HepG2 (cell line): ENCODE results near the gene SYVN1. TPM values are rescaled to one million over a fixed set of nuclear protein-coding genes. Genes with fewer than 3 reads are reported as not detected.
A peak's percentile ranks its signal among the peaks of the same experiment; 100 is the strongest.

Experiments used
- DMAP1 ChIP-seq: IDR thresholded peaks from 2 replicates; pipeline ENCODE4 v1.6.1; 2016
- MED1 ChIP-seq: sonication (generic); formaldehyde crosslinking; IDR thresholded peaks from 2 replicates; pipeline ENCODE4 v1.4.0; 2020; ENCODE audit warnings: missing genetic modification reagents
- NCOA2 ChIP-seq: sonication (generic); formaldehyde crosslinking; IDR thresholded peaks from 2 replicates; pipeline ENCODE4 v1.8.0; 2022; ENCODE audit warnings: inconsistent platforms
- NFAT5 ChIP-seq: sonication (generic); formaldehyde crosslinking; IDR thresholded peaks from 2 replicates; pipeline ENCODE4 v1.4.0; 2020; ENCODE audit warnings: missing genetic modification reagents
- PHF21A ChIP-seq: sonication (generic); formaldehyde crosslinking; IDR thresholded peaks from 2 replicates; pipeline ENCODE4 v1.5.0; 2020; ENCODE audit warnings: mild to moderate bottlenecking, missing genetic modification reagents
- RORA ChIP-seq: sonication (generic); formaldehyde crosslinking; IDR thresholded peaks from 2 replicates; pipeline ENCODE4 v1.5.0; 2020; ENCODE audit warnings: mild to moderate bottlenecking, missing genetic modification reagents, moderate library complexity
- SMAD9 ChIP-seq: sonication (generic); formaldehyde crosslinking; IDR thresholded peaks from 2 replicates; pipeline ENCODE4 v1.5.1; 2020; ENCODE audit warnings: mild to moderate bottlenecking, missing genetic modification reagents
- SRY ChIP-seq: sonication (generic); formaldehyde crosslinking; IDR thresholded peaks from 2 replicates; pipeline ENCODE4 v1.8.0; 2022; ENCODE audit warnings: mild to moderate bottlenecking, missing genetic modification reagents
- ZNF382 ChIP-seq: sonication (generic); formaldehyde crosslinking; IDR thresholded peaks from 2 replicates; pipeline ENCODE4 v1.5.0; 2020; ENCODE audit warnings: missing genetic modification reagents, mild to moderate bottlenecking, borderline replicate concordance
- ZNF503 ChIP-seq: sonication (generic); formaldehyde crosslinking; IDR thresholded peaks from 2 replicates; pipeline ENCODE4 v1.4.0; 2020; ENCODE audit warnings: missing genetic modification reagents
- ZNF563 ChIP-seq: sonication (generic); formaldehyde crosslinking; IDR thresholded peaks from 2 replicates; pipeline ENCODE4 v1.8.0; 2022; ENCODE audit warnings: mild to moderate bottlenecking, moderate library complexity, missing genetic modification reagents
- ZNF567 ChIP-seq: sonication (generic); formaldehyde crosslinking; IDR thresholded peaks from 2 replicates; pipeline ENCODE4 v1.8.1; 2023; ENCODE audit warnings: mild to moderate bottlenecking, missing genetic modification reagents, borderline replicate concordance
- ZNF577 ChIP-seq: sonication (generic); formaldehyde crosslinking; IDR thresholded peaks from 2 replicates; pipeline ENCODE4 v1.4.0; 2020; ENCODE audit warnings: mild to moderate bottlenecking, low read depth, missing genetic modification reagents, borderline replicate concordance
- ZNF839 ChIP-seq: sonication (generic); formaldehyde crosslinking; IDR thresholded peaks from 2 replicates; pipeline ENCODE4 v1.4.0; 2020; ENCODE audit warnings: missing genetic modification reagents, mild to moderate bottlenecking, borderline replicate concordance
- polyA plus RNA-seq, 8 experiments: library from polyadenylated mRNA; depleted of rRNA in 3 of 8; stranded (reverse) in 7 of 8; unstranded in 1 of 8; fragments of >200 nt; fragmentation: Illumina TruSeq in 4 of 8; extraction: Trizol in 4 of 8; gene quantifications; 2 replicates each; pipeline versions ENCODE4 v1.2.1 to v1.2.3, GENCODE V29; 2011 to 2016; ENCODE audit warnings: low read depth in 4 of 8, missing spikeins in 1 of 8, mixed read lengths in 1 of 8; ENCODE audit not compliant: insufficient read depth in 1 of 8
- total RNA-seq, 5 experiments: library from RNA; depleted of rRNA; stranded (reverse); fragments of >200 nt; fragmentation: Illumina TruSeq; extraction: Trizol; gene quantifications; 2 replicates each; pipeline ENCODE4 v1.2.3, GENCODE V29; 2016; ENCODE audit warnings: low read depth in 1 of 5
- TF ChIP-seq, protein P1 (sequence below): sonication (generic); formaldehyde crosslinking; IDR thresholded peaks from 2 replicates; pipeline ENCODE4 v1.5.0; 2020; ENCODE audit warnings: missing genetic modification reagents
- TF ChIP-seq, protein P2 (sequence below), 2 experiments: sonication (generic) in 1 of 2; formaldehyde crosslinking in 1 of 2; IDR thresholded peaks; 2 replicates each; pipeline versions ENCODE4 v1.4.0 to v1.6.1; 2016 to 2020; ENCODE audit warnings: borderline replicate concordance in 1 of 2, low read depth in 1 of 2, mild to moderate bottlenecking in 1 of 2, missing genetic modification reagents in 1 of 2

The SYVN1 gene
- total and polyA plus RNA-seq, 2 of the 13 experiments (the other 11 are each of a cell fraction or from before 2014, with no cell fraction given): 10.3 to 22.5 TPM

DNA sequence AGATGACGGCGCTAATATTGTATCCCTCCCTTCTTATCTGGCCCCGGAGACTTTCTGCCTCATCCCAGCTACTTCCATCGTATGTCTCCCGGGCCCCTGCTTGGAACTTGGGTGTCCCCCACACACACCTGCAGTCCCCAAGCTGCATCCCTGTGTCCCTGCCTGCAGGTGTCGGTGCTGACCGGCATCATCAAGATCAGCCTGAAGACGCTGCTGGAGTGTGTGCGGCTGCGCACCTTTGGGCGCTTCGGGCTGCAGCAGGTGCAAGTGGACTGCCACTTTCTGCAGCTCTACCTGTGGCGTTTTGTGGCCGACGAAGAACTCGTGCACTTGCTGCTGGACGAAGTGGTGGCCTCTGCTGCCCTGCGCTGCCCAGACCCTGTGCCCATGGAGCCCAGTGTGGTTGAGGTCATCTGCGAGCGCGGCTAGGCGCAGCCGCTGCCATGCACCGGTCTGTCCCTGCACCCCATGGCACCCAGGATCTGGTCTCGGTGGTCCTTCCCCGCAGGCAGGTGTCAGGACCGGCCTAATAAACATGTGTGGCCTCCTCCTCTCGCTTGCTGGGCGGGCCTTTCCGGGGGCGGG is 23.1 kb downstream of the SYVN1 start (continued):
- TF ChIP-seq NCOA2 (no peak), SRY (0 out of 2 replicates have a peak, but pooled peaks have one; percentile 42), MED1 (no peak), SMAD9 (CRISPR knock-in tag) (0 out of 2 replicates have a peak, but pooled peaks have one; percentile 60), ZNF503 (CRISPR knock-in tag) (no peak), PHF21A (CRISPR knock-in tag) (no peak), RORA (no peak), ZNF563 (CRISPR knock-in tag) (0 out of 2 replicates have a peak, but pooled peaks have one; percentile 16), NFAT5 (CRISPR knock-in tag) (no peak), ZNF577 (CRISPR knock-in tag) (no peak), DMAP1 (CRISPR knock-in tag) (no peak), ZNF567 (no peak), ZNF839 (CRISPR knock-in tag) (no peak), ZNF382 (CRISPR knock-in tag) (no peak)
- TF ChIP-seq, protein P1, sequence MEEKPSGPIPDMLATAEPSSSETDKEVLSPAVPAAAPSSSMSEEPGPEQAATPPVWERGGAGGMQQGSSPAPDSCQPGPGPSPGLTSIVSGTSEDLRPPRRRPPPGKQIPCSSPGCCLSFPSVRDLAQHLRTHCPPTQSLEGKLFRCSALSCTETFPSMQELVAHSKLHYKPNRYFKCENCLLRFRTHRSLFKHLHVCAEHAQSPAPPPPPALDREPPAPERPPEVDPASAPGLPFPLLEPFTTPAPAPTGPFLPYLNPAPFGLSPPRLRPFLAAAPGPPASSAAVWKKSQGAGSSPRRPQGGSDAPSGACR (CRISPR knock-in tag): no peak
- TF ChIP-seq, protein P2, sequence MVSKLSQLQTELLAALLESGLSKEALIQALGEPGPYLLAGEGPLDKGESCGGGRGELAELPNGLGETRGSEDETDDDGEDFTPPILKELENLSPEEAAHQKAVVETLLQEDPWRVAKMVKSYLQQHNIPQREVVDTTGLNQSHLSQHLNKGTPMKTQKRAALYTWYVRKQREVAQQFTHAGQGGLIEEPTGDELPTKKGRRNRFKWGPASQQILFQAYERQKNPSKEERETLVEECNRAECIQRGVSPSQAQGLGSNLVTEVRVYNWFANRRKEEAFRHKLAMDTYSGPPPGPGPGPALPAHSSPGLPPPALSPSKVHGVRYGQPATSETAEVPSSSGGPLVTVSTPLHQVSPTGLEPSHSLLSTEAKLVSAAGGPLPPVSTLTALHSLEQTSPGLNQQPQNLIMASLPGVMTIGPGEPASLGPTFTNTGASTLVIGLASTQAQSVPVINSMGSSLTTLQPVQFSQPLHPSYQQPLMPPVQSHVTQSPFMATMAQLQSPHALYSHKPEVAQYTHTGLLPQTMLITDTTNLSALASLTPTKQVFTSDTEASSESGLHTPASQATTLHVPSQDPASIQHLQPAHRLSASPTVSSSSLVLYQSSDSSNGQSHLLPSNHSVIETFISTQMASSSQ (IDR thresholded peaks at IDR 0.05; ENCODE audit: low read depth): no peak
- TF ChIP-seq, protein P2 (CRISPR knock-in tag; IDR thresholded peaks at IDR 0.05; ENCODE audit: borderline replicate concordance): 0 out of 2 replicates have a peak, but pooled peaks have one; percentile 8
